HG03139 (cell line): ENCODE measurements around the gene MYO15A.

Experiments used
- ATAC-seq: cut with Tn5 transposase; IDR thresholded peaks from one replicate; pipeline ENCODE4 v1.9.1; 2021; ENCODE audit not compliant: unreplicated experiment

Gene MYO15A

GRCh38 chr17:18156171-18156975 is 47.8 kb downstream of the MYO15A start:
- ATAC-seq: no peak

GRCh38 chr17:18156976-18157280 is 48.4 kb downstream of the MYO15A start:
- no peak for ATAC-seq

- ATAC-seq: no peak
Observed at GRCh38 chr17:18157354-18157985, 48.9 kb downstream of the MYO15A start.

GRCh38 chr17:18158022-18158600 is 49.6 kb downstream of the MYO15A start:
- ATAC-seq: peak; percentile 45

GRCh38 chr17:18159551-18160120 is 51.1 kb downstream of the MYO15A start:
- no peak for ATAC-seq

- no peak for ATAC-seq
Observed at GRCh38 chr17:18160128-18160856, 51.7 kb downstream of the MYO15A start.

GRCh38 chr17:18161207-18162145 is 52.9 kb downstream of the MYO15A start:
- no peak for ATAC-seq

- no peak for ATAC-seq
Observed at GRCh38 chr17:18163547-18163946, 55.0 kb downstream of the MYO15A start.

- ATAC-seq: no peak
Observed at GRCh38 chr17:18166894-18167293, 58.3 kb downstream of the MYO15A start.

- no peak for ATAC-seq
Observed at GRCh38 chr17:18167421-18167820, 58.9 kb downstream of the MYO15A start.

GRCh38 chr17:18172531-18173278 is 64.1 kb downstream of the MYO15A start:
- no peak for ATAC-seq

GRCh38 chr17:18173740-18174139 is 65.2 kb downstream of the MYO15A start:
- no peak for ATAC-seq

GRCh38 chr17:18176176-18176575 is 67.6 kb downstream of the MYO15A start:
- no peak for ATAC-seq

- ATAC-seq: no peak
Observed at GRCh38 chr17:18177133-18177532, 68.6 kb downstream of the MYO15A start.

GRCh38 chr17:18177722-18178121 is 69.2 kb downstream of the MYO15A start:
- ATAC-seq: no peak

GRCh38 chr17:18179196-18179595 is 70.6 kb downstream of the MYO15A start:
- no peak for ATAC-seq

- no peak for ATAC-seq
Observed at GRCh38 chr17:18179804-18180203, 71.2 kb downstream of the MYO15A start.

GRCh38 chr17:18181358-18181757 is 72.8 kb downstream of the MYO15A start:
- ATAC-seq: no peak

GRCh38 chr17:18182110-18182977 is 73.8 kb downstream of the MYO15A start:
- no peak for ATAC-seq
